Eye (tissue), 1 donor: ENCODE measurements around the gene PIKFYVE.
A peak's percentile ranks its signal among the peaks of the same experiment; 100 is the strongest.
"Not testable (repeated sequence)": the region's sequence is repeated elsewhere in the genome, so short reads cannot be mapped to it uniquely, and the experiment has no call there.

Experiments used
- DNase-seq: peaks from one replicate; pipeline ENCODE4 v3.0.0-alpha.2; 2015

PIKFYVE gene, protein sequence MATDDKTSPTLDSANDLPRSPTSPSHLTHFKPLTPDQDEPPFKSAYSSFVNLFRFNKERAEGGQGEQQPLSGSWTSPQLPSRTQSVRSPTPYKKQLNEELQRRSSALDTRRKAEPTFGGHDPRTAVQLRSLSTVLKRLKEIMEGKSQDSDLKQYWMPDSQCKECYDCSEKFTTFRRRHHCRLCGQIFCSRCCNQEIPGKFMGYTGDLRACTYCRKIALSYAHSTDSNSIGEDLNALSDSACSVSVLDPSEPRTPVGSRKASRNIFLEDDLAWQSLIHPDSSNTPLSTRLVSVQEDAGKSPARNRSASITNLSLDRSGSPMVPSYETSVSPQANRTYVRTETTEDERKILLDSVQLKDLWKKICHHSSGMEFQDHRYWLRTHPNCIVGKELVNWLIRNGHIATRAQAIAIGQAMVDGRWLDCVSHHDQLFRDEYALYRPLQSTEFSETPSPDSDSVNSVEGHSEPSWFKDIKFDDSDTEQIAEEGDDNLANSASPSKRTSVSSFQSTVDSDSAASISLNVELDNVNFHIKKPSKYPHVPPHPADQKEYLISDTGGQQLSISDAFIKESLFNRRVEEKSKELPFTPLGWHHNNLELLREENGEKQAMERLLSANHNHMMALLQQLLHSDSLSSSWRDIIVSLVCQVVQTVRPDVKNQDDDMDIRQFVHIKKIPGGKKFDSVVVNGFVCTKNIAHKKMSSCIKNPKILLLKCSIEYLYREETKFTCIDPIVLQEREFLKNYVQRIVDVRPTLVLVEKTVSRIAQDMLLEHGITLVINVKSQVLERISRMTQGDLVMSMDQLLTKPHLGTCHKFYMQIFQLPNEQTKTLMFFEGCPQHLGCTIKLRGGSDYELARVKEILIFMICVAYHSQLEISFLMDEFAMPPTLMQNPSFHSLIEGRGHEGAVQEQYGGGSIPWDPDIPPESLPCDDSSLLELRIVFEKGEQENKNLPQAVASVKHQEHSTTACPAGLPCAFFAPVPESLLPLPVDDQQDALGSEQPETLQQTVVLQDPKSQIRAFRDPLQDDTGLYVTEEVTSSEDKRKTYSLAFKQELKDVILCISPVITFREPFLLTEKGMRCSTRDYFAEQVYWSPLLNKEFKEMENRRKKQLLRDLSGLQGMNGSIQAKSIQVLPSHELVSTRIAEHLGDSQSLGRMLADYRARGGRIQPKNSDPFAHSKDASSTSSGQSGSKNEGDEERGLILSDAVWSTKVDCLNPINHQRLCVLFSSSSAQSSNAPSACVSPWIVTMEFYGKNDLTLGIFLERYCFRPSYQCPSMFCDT (N-terminal part only)

DNA sequence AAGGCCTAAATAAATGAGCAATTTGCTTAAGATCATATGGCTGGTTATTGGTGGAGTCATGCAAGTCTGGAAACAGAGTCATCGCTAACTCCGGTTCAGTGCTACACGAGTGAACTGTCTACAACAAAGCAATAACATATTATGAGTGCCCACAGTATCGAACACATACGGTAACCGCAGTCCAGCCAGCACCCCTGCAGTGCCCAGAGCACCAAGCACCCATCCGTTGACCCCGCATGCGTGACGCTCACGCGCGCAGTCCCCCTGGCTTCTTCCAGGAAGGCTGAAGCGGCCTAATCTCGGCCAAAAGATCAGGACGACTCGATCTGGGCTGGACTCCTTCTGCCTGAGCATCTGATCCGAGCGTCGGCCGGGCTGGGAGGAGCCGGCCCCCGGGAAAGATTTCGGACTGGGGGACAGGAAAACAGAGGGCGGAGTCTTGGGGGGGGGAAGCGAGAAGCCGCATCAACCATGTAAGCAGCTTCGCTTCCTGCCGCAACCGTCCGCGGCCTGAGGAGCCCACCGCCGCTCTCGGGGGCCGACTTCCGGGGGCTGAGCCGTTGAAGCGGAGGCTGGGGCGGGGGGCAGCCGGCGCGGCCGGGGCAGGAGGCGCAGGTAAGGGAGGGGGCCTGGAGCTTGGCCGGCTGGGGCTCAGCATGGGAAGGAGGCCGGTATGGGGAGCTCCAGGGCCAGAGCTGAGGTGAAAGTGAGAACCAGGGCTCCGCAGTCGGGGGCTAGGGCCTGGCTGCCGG, at the start of gene PIKFYVE:
TSS of gene PIKFYVE (plus strand) at position 455 of the 752 bp plus-strand sequence. CDS start 5,265 bp downstream, outside the sequence.
- DNase-seq = peak; percentile 99

DNA sequence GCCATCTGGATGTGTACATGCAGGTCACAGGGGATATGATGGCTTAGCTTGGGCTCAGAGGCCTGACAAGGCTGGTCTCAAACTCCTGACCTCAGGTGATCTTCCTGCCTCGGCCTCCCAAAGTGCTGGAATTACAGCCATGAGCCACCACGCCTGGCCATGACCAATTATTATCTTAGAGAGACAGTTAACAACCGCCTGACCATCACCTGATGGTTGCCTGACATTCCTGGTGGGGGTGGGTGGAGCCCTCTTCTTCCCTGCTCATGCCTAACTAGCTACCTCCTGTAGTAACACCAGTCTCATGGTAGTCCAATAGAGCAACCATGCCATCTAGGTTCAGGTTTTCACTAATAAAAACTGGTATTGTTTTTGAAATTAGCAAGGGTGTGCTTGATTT, 44.2 kb upstream of the PIKFYVE start:
- not testable (repeated sequence) for DNase-seq

DNA sequence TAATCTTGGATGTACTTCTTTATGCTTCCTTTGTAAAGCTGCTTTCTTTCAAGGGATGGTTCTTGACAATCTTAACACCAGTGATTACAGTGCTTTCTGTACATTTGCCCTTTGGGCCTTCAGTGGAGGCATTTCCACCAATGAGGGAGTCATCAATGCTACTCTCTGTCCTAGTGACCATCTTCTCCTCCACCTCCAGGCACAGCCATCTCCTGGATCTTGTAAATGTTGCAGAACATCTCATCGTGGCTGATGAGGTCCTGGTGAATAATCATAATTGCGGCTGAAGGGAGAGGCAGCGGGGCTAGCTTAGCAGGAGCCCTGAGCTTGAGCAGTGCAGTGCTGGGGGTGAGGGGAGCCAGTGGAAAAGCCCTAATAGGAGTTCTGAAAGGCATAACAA, 43.7 kb upstream of the PIKFYVE start:
- DNase-seq = no peak

GRCh38 chr2:208224802-208225201, 41.3 kb upstream of the PIKFYVE start:
- DNase-seq = no peak

- DNase-seq = no peak
Observed at GRCh38 chr2:208227581-208228232, 38.3 kb upstream of the PIKFYVE start.

- DNase-seq = no peak
Observed at GRCh38 chr2:208228476-208228875, 37.6 kb upstream of the PIKFYVE start.

DNA sequence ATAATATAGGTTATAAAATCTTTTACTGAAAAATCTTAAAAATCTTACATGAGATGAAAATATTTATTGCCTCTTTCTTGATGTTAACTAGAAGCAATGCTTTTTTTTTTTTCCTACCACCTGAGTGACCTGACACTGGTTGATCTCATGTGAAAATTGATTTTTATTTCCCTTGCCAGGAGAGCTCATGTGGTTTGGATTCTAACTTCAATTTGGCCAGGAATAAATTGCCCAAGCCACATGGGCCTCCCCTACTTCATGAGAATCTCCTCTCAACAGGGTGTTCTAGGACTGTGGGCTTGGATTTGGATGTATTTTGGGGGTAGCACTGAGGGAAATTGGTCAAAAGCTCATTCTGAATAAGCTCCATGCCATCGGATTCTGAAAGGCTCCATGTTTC, 31.3 kb upstream of the PIKFYVE start:
- no peak for DNase-seq

- no peak for DNase-seq
Observed at GRCh38 chr2:208235860-208236259, 30.2 kb upstream of the PIKFYVE start.

DNA sequence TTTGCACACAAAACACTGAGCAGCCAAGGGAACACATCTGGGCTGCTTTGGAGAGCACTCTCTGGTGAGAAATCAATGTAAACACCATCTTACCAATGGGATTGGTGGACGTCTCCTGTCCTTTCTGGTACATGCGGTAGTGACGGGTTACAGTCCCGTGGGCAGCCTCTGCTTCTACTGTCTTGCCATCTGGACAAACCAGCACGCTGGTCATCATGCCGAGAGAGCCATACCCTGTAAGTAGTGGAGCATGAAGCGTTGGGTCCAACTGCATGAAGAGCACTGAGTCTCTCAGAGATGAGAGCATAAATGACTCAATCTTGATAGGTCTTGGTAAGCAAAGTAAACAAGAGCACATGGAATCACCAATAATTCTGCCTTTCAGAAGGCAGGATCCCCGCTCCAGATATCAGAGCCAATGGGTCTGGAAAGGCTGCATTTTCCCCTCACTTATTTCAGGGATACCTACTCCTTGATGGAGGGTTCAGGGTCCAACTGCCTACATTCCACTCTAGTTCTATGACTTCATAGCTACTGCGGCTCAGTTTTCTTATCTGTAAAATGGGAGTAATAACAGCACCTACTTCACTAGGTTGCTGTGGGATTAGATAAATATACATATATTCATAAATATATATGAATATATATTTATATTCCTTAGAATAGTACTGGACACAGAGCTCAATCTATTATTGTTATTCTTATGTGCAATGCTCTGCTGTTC, 26.1 kb upstream of the PIKFYVE start:
- DNase-seq = no peak

- no peak for DNase-seq
Observed at GRCh38 chr2:208240619-208241209, 25.3 kb upstream of the PIKFYVE start.

DNA sequence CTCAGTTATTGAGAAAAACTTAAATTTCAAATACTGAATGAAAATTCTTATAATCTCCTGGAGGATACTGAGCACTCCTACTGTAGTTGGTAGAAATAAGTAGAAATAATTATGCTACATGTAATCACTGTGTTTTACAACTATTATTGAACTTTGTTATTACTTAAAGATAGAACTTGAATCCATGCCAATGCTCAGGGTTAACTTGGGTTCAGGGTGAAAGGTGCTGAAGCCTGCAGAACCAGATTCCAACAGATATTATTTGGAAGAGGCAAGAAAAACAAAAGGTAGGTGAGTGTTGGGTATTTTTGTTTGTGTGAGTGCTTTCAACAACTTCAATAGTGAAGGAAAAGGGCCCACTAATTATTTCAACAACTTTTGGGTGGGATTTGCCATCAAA, 21.6 kb upstream of the PIKFYVE start:
- no peak for DNase-seq

DNA sequence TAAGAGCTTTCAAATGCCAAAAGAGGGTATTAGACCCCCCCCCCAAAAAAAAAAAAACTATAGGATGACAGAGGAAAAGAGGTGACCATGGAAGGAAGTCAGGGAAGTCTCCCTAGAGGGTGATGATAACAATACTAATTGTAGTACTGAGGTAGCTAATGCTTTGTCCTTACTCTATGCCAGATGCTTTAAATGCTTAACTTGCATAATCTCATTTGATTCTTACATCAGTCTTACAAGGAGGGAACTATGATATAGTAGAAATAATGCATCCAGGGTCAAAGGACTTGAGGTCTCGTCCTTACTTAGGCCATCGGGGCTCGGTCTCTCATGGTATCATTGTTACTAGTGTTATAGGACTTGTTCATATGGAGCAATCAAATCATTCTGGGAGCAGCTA, 20.3 kb upstream of the PIKFYVE start:
- DNase-seq = no peak

DNA sequence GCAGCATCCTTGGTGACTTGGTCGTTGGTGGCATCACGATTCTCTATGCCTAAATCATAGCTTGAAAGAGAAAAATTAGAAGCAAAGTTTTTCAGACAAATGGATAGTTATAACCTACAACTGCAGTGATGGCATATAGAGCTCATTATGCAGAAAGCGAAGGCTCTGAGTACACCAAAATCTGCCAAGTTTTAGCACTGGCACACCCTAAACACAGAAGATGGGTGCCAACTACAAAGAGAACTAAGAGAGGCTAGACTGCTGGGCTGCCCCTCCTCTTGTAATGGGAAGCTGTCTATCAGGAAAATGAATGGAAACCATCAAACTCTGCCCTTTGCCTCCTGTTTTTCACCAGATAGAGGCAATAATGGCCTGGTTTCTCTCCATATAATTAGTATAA, 17.5 kb upstream of the PIKFYVE start:
- no peak for DNase-seq

DNA sequence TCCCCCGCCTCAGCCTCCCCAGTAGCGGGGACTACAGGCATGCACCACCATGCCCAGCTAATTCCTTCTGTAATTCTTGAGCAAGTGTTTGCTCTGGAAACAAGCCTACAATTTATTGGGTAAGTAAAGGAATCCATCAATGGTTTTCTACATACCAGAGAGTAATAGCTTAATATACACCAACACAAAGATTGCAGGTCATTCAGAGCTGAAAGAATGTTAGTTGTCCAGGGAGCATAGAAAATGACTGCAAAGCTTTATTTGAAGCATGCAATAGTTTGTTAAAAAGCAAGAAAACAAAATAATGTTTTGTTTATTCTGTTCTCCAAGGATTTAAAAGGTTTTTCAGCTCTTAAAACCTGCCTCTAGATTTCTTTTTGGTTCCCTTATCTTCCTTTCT, 16.8 kb upstream of the PIKFYVE start:
- no peak for DNase-seq

DNA sequence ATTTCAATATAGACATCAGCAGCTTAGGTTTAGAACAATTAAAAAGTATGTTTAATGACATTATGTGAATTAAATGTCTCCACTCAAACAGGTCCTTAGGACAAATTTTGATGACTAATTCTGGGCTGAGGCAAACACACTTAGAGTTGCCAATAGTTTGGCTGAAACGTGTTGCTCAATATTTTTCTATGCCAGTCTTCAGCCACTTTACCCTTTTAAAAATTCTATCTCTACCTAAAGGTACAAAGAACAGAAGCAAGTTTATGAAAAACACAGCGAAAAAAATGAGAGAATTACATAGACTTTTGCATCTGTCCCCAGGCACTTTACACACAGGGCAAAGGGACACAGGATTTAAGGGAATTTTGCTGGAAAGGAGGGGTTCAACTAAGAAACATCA, 15.7 kb upstream of the PIKFYVE start:
- DNase-seq = no peak

DNA sequence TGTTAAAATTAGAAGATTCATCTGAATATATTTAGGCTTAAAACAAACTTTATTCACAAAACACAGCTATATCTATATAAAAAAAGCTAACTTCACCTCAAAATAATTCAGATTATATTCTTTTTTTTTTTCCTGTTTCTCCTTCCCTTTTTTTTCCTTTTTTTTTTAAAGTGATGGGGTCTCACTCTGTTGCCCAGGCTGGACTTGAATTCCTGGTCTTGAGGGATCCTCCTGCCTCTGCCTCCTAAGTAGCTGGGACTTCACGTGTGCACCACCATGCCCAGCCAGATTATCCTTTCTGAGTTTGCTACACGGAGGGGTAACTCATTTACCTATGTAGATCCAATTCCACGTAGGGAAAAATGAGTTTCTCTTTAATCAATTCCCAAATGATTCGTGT, 15.0 kb upstream of the PIKFYVE start:
- DNase-seq = no peak

- no peak for DNase-seq
Observed at GRCh38 chr2:208252716-208253492, 13.2 kb upstream of the PIKFYVE start.

- DNase-seq = no peak
Observed at GRCh38 chr2:208253600-208254117, 12.4 kb upstream of the PIKFYVE start.

DNA sequence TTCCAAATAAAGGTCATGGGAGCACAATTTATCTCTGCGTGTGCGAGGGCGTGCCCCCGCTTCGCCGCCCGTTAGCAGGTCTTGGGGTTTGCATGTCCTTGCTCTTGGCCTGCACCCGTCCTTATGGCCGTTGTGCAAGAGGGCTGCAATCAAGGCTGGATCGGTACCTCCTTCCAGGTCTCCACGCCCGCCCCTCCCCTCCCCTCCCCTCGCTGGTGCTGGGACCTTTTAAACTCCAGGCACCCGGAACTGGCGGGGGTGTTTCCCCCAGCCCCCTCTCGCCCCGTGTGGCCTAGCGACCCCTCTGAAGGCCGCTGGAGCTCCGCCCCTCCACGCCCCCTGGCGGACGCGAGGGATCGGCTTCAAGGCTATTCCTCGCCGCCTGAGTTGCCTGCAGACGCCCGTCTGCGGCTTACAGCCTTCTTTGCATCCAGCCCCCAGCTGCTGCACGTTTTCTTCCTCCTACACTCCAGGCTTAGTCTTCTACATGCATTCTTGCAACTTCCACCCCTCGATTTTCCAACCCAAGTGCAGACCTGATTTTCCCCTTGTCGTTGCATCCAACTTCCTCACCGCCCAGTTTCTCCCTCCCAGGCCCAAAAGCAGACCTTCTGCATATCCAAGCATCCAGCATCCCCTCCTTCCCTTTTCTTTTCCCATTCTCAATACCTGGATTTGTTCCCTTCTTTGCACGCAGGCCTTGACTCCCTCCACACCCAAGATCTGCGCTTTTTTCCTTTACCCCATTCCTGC, 11.8 kb upstream of the PIKFYVE start:
- peak; percentile 96 for DNase-seq
